ENCODE data around the gene IFI44L.

DNA sequence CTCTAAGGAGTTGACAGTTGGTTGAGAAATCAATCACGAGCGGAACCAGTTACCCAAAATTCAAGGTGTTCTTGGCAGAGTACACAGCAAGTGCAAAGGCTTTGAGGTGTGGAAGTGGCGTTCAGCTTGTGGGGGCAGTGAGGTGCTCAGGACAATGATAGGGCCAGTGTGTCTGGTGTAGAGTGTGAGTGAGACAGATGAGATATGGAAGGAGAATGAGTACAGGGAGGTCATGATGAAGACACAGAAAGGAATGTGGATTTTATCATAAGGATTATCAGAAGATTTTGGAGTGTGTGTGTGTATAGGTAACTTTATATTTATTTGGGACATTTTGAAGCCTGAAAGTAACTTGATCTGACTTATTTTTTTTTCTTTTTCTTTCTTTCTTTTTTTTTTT lies 70.3 kb downstream of the IFI44L start:
- TF ChIP-seq, protein P1, sequence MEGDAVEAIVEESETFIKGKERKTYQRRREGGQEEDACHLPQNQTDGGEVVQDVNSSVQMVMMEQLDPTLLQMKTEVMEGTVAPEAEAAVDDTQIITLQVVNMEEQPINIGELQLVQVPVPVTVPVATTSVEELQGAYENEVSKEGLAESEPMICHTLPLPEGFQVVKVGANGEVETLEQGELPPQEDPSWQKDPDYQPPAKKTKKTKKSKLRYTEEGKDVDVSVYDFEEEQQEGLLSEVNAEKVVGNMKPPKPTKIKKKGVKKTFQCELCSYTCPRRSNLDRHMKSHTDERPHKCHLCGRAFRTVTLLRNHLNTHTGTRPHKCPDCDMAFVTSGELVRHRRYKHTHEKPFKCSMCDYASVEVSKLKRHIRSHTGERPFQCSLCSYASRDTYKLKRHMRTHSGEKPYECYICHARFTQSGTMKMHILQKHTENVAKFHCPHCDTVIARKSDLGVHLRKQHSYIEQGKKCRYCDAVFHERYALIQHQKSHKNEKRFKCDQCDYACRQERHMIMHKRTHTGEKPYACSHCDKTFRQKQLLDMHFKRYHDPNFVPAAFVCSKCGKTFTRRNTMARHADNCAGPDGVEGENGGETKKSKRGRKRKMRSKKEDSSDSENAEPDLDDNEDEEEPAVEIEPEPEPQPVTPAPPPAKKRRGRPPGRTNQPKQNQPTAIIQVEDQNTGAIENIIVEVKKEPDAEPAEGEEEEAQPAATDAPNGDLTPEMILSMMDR (IDR thresholded peaks at IDR 0.05; ENCODE audit: low read depth, low read length, missing input control) = no peak
- TF ChIP-seq RAD21 (IDR thresholded peaks at IDR 0.05) (no peak), SP1 (IDR thresholded peaks at IDR 0.05) (no peak), EGR1 (IDR thresholded peaks at IDR 0.05; ENCODE audit: low read depth in 2 of 2) (no peak), HNF4G (IDR thresholded peaks at IDR 0.05) (no peak), YY1 (IDR thresholded peaks at IDR 0.05) (no peak)
- TF ChIP-seq, protein P2, sequence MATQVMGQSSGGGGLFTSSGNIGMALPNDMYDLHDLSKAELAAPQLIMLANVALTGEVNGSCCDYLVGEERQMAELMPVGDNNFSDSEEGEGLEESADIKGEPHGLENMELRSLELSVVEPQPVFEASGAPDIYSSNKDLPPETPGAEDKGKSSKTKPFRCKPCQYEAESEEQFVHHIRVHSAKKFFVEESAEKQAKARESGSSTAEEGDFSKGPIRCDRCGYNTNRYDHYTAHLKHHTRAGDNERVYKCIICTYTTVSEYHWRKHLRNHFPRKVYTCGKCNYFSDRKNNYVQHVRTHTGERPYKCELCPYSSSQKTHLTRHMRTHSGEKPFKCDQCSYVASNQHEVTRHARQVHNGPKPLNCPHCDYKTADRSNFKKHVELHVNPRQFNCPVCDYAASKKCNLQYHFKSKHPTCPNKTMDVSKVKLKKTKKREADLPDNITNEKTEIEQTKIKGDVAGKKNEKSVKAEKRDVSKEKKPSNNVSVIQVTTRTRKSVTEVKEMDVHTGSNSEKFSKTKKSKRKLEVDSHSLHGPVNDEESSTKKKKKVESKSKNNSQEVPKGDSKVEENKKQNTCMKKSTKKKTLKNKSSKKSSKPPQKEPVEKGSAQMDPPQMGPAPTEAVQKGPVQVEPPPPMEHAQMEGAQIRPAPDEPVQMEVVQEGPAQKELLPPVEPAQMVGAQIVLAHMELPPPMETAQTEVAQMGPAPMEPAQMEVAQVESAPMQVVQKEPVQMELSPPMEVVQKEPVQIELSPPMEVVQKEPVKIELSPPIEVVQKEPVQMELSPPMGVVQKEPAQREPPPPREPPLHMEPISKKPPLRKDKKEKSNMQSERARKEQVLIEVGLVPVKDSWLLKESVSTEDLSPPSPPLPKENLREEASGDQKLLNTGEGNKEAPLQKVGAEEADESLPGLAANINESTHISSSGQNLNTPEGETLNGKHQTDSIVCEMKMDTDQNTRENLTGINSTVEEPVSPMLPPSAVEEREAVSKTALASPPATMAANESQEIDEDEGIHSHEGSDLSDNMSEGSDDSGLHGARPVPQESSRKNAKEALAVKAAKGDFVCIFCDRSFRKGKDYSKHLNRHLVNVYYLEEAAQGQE (IDR thresholded peaks at IDR 0.05) = no peak
- TF ChIP-seq, protein P3, sequence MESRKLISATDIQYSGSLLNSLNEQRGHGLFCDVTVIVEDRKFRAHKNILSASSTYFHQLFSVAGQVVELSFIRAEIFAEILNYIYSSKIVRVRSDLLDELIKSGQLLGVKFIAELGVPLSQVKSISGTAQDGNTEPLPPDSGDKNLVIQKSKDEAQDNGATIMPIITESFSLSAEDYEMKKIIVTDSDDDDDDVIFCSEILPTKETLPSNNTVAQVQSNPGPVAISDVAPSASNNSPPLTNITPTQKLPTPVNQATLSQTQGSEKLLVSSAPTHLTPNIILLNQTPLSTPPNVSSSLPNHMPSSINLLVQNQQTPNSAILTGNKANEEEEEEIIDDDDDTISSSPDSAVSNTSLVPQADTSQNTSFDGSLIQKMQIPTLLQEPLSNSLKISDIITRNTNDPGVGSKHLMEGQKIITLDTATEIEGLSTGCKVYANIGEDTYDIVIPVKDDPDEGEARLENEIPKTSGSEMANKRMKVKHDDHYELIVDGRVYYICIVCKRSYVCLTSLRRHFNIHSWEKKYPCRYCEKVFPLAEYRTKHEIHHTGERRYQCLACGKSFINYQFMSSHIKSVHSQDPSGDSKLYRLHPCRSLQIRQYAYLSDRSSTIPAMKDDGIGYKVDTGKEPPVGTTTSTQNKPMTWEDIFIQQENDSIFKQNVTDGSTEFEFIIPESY (IDR thresholded peaks at IDR 0.05) = no peak
